ENCODE data around the gene RAPGEF1.
"Not testable (repeated sequence)": the region's sequence is repeated elsewhere in the genome, so short reads cannot be mapped to it uniquely, and the experiment has no call there.

Gene RAPGEF1

GRCh38 chr9:131675437-131676022 lies 64.3 kb downstream of the RAPGEF1 start:
- FAIRE-seq (no peak), DNase-seq (ENCODE audit: insufficient read length, low spot score) (no peak)

- FAIRE-seq = no peak
- no peak for DNase-seq (ENCODE audit: insufficient read length, low spot score)
Measured at GRCh38 chr9:131674425-131675421, 65.2 kb downstream of the RAPGEF1 start.

- DNase-seq (ENCODE audit: insufficient read length, low spot score) = no peak
- no peak for FAIRE-seq
Measured at GRCh38 chr9:131673531-131673930, 66.3 kb downstream of the RAPGEF1 start.

GRCh38 chr9:131673068-131673467 lies 66.8 kb downstream of the RAPGEF1 start:
- DNase-seq (ENCODE audit: insufficient read length, low spot score) (no peak), FAIRE-seq (no peak)

GRCh38 chr9:131672451-131672850 lies 67.4 kb downstream of the RAPGEF1 start:
- DNase-seq (ENCODE audit: insufficient read length, low spot score) (no peak), FAIRE-seq (no peak)

GRCh38 chr9:131671133-131671520 lies 68.7 kb downstream of the RAPGEF1 start:
- FAIRE-seq = no peak

GRCh38 chr9:131670247-131671132 lies 69.4 kb downstream of the RAPGEF1 start:
- no peak for DNase-seq (ENCODE audit: insufficient read length, low spot score)
- no peak for FAIRE-seq

More at GRCh38 chr9:131671133-131671520, 68.7 kb downstream of the RAPGEF1 start:
- DNase-seq (ENCODE audit: insufficient read length, low spot score) = no peak

GRCh38 chr9:131669269-131670157 lies 70.4 kb downstream of the RAPGEF1 start:
- FAIRE-seq = no peak
- DNase-seq (ENCODE audit: insufficient read length, low spot score) = no peak

- FAIRE-seq (no peak), DNase-seq (ENCODE audit: insufficient read length, low spot score) (no peak)
Measured at GRCh38 chr9:131668439-131669268, 71.2 kb downstream of the RAPGEF1 start.

- no peak for DNase-seq (ENCODE audit: insufficient read length, low spot score)
Measured at GRCh38 chr9:131668057-131668438, 71.8 kb downstream of the RAPGEF1 start.

GRCh38 chr9:131667576-131667975 lies 72.3 kb downstream of the RAPGEF1 start:
- DNase-seq (ENCODE audit: insufficient read length, low spot score) (no peak), FAIRE-seq (no peak)

More at GRCh38 chr9:131668057-131668438, 71.8 kb downstream of the RAPGEF1 start:
- FAIRE-seq = no peak

GRCh38 chr9:131666774-131667173 lies 73.1 kb downstream of the RAPGEF1 start:
- no peak for FAIRE-seq
- DNase-seq (ENCODE audit: insufficient read length, low spot score) = no peak

- no peak for DNase-seq (ENCODE audit: insufficient read length, low spot score)
- FAIRE-seq = no peak
Measured at GRCh38 chr9:131666029-131666428, 73.8 kb downstream of the RAPGEF1 start.

GRCh38 chr9:131663288-131663687 lies 76.6 kb downstream of the RAPGEF1 start:
- no peak for DNase-seq (ENCODE audit: insufficient read length, low spot score)
- FAIRE-seq = no peak

- not testable (repeated sequence) for FAIRE-seq; DNase-seq (ENCODE audit: insufficient read length, low spot score)
Measured at GRCh38 chr9:131662289-131662621, 77.6 kb downstream of the RAPGEF1 start.

- FAIRE-seq (no peak), DNase-seq (ENCODE audit: insufficient read length, low spot score) (no peak)
Measured at GRCh38 chr9:131661568-131662288, 78.1 kb downstream of the RAPGEF1 start.

GRCh38 chr9:131660466-131661405 lies 79.1 kb downstream of the RAPGEF1 start:
- no peak for DNase-seq (ENCODE audit: insufficient read length, low spot score)
- no peak for FAIRE-seq

All from HTR-8/SVneo (cell line).